Activated B cell treated with CpG ODN at 0.5 μM for 24 hours (primary cell): Measurements from ENCODE around the gene WDR64. TPM values are rescaled to one million over a fixed set of nuclear protein-coding genes. Genes with fewer than 3 reads are reported as not detected.

Experiments
- ATAC-seq: fragments of 200-7000 bp; cut with Tn5 transposase; one replicate; pipeline ENCODE4 v1.10.0; 2021; ENCODE audit warnings: low read depth, mild to moderate bottlenecking, moderate library complexity
- CTCF ChIA-PET: fragments of 350-600 bp; sonication (Branson Sonifier 250); formaldehyde crosslinking; loops from one replicate; lab custom pipeline; 2021; ENCODE audit warnings: antibody characterized with exemption; lab: Charles Lee
- POLR2A ChIA-PET: fragments of 350-600 bp; sonication (Branson Sonifier 250); formaldehyde crosslinking; loops from one replicate; lab custom pipeline; 2021; ENCODE audit warnings: antibody characterized with exemption; lab: Charles Lee
- DNase-seq: peaks from one replicate; pipeline ENCODE4 v3.0.0; 2022
- H3K27ac Mint-ChIP-seq: one replicate; pipeline ENCODE4 v1.8.0; 2020; ENCODE audit warnings: mixed read lengths
- H3K27me3 Mint-ChIP-seq: one replicate; pipeline ENCODE4 v1.8.0; 2021; ENCODE audit warnings: mixed read lengths
- H3K36me3 Mint-ChIP-seq: one replicate; pipeline ENCODE4 v1.8.0; 2021; ENCODE audit warnings: low read depth, mixed read lengths
- H3K4me1 Mint-ChIP-seq: one replicate; pipeline ENCODE4 v1.8.0; 2021; ENCODE audit warnings: mixed read lengths
- H3K4me3 Mint-ChIP-seq: one replicate; pipeline ENCODE4 v1.8.0; 2020; ENCODE audit warnings: mild to moderate bottlenecking, mixed read lengths
- H3K9me3 Mint-ChIP-seq: one replicate; pipeline ENCODE4 v1.8.0; 2020; ENCODE audit warnings: mixed read lengths
- CTCF ChIP-seq: fragments of 200-600 bp; IDR thresholded peaks from one replicate; pipeline ENCODE4 v1.8.0; 2022; ENCODE audit warnings: antibody characterized with exemption, mild to moderate bottlenecking
- intact Hi-C: fragments of 100-400 bp; cut with micrococcal nuclease; formaldehyde crosslinking; loops from one replicate; pipeline ENCODE4 v1.15.1; 2024
- total RNA-seq: library from RNA; stranded (reverse); gene quantifications from 2 replicates; pipeline ENCODE4 v1.2.3, GENCODE V29; 2022

Gene WDR64
- total RNA-seq, 1 donor from 2014 or later, result 0.58 TPM

GRCh38 chr1:241640867-241641622 lies 11.0 kb upstream of the WDR64 start:
- ChIA-PET CTCF (interaction anchor here (1.4 to 1.6 kb wide), 2 partner anchors 14 to 30 kb away, joined by 5 to 6 read pairs; no protein-coding TSS in a partner anchor), POLR2A (interaction anchor here (0.5 to 2.5 kb wide), 10 partner anchors 15 to 207 kb away, joined by 3 to 20 read pairs (median 5); partner anchors contain the start of genes EXO1, FH and KMO)
- intact Hi-C loops, result loop anchor here (1.0 to 2.0 kb wide), 6 partner anchors 14 to 310 kb away; partner anchors contain the start of gene FH
- DNase-seq (peak; percentile 17), ATAC-seq (no peak)
- Mint-ChIP-seq H3K27ac (peak overlapping the region; percentile 76), H3K4me1 (peaks cover 47% of the 10 kb centered on the region), H3K9me3 (peaks cover 3% of the 10 kb centered on the region), H3K27me3 (no peaks in the 10 kb centered on the region), H3K4me3 (peak overlapping the region; percentile 80), H3K36me3 (peaks cover 13% of the 10 kb centered on the region)
- TF ChIP-seq CTCF, result no peak

- ChIA-PET CTCF (interaction anchor here (1.4 kb wide), 1 partner anchor 31 kb away, joined by 5 read pairs; no protein-coding TSS in a partner anchor), POLR2A (interaction anchor here (0.5 to 2.5 kb wide), 3 partner anchors 45 to 123 kb away, joined by 3 to 14 read pairs (median 3); partner anchors contain the start of gene FH)
- Mint-ChIP-seq H3K9me3 (peaks cover 3% of the 10 kb centered on the region), H3K36me3 (peaks cover 10% of the 10 kb centered on the region), H3K27me3 (no peaks in the 10 kb centered on the region), H3K27ac (peak overlapping the region; percentile 33), H3K4me1 (peaks cover 37% of the 10 kb centered on the region), H3K4me3 (no peak overlapping the region)
- no peak for TF ChIP-seq CTCF
- ATAC-seq (no peak), DNase-seq (no peak)
- intact Hi-C loops, result loop anchor here (2.0 kb wide), 1 partner anchor 311 kb away; no protein-coding TSS in a partner anchor
These were observed 10.1 kb upstream of the WDR64 start for GRCh38 chr1:241641773-241642592.

- Mint-ChIP-seq H3K4me3 (no peak overlapping the region), H3K27ac (no peak overlapping the region), H3K4me1 (peaks cover 31% of the 10 kb centered on the region), H3K36me3 (peaks cover 10% of the 10 kb centered on the region), H3K9me3 (peaks cover 3% of the 10 kb centered on the region), H3K27me3 (no peaks in the 10 kb centered on the region)
- intact Hi-C loops, result no loop called here
- no peak for ATAC-seq
- ChIA-PET CTCF (no interaction called here), POLR2A (interaction anchor here (0.5 kb wide), 1 partner anchor 88 kb away, joined by 3 read pairs; no protein-coding TSS in a partner anchor)
- TF ChIP-seq CTCF, result no peak
- no peak for DNase-seq
These were observed 9.5 kb upstream of the WDR64 start for GRCh38 chr1:241642593-241642944.

GRCh38 chr1:241644259-241644658 lies 7.8 kb upstream of the WDR64 start:
- no peak overlapping the region for H3K4me3 Mint-ChIP-seq
- no peaks in the 10 kb centered on the region for H3K27me3 Mint-ChIP-seq
- no peak for DNase-seq
- H3K36me3 Mint-ChIP-seq, result peaks cover 3% of the 10 kb centered on the region
- peaks cover 16% of the 10 kb centered on the region for H3K4me1 Mint-ChIP-seq
- ChIA-PET CTCF (interaction anchor here (0.9 kb wide), 1 partner anchor 8 kb away, joined by 3 read pairs; the partner anchor contains the start of gene WDR64), POLR2A (no interaction called here)
- no peak for TF ChIP-seq CTCF
- peaks cover 3% of the 10 kb centered on the region for H3K9me3 Mint-ChIP-seq
- intact Hi-C loops, result no loop called here
- no peak for ATAC-seq
- H3K27ac Mint-ChIP-seq, result no peak overlapping the region
